Astrocyte (in vitro differentiated cells and primary cell): Measurements from ENCODE around the gene MPST. TPM values are rescaled to one million over a fixed set of nuclear protein-coding genes. Genes with fewer than 3 reads are reported as not detected.

ENCODE experiments used
- DNase-seq: peaks from one replicate; pipeline ENCODE4 v3.0.0-alpha.2; 2010; ENCODE audit warnings: low read depth
- FAIRE-seq: peaks from 2 replicates; lab custom pipeline; 2011; peaks lifted over from hg19 to GRCh38; lab: Jason Lieb, UNC
- H2AFZ ChIP-seq: 2 replicates; pipeline ENCODE4 v1.6.0; 2012; ENCODE audit warnings: low read depth, low read length, inconsistent platforms
- H3K27ac ChIP-seq: 2 replicates; pipeline ENCODE4 v1.5.1; 2011; ENCODE audit warnings: low read depth, low read length, inconsistent platforms
- H3K27me3 ChIP-seq: 2 replicates; pipeline ENCODE4 v1.6.0; 2011; ENCODE audit warnings: low read length, inconsistent platforms; ENCODE audit not compliant: insufficient read depth
- H3K36me3 ChIP-seq: 2 replicates; pipeline ENCODE4 v1.5.1; 2011; ENCODE audit warnings: low read length, inconsistent platforms; ENCODE audit not compliant: insufficient read depth
- H3K4me1 ChIP-seq: 2 replicates; pipeline ENCODE4 v1.5.1; 2011; ENCODE audit warnings: low read length, inconsistent platforms; ENCODE audit not compliant: insufficient read depth
- H3K4me2 ChIP-seq: 2 replicates; pipeline ENCODE4 v1.6.0; 2012; ENCODE audit warnings: low read length, inconsistent platforms
- H3K4me3 ChIP-seq: 2 replicates; pipeline ENCODE4 v1.5.1; 2011; ENCODE audit warnings: low read depth, mild to moderate bottlenecking, low read length, inconsistent platforms; ENCODE audit not compliant: insufficient read depth
- H3K79me2 ChIP-seq: 2 replicates; pipeline ENCODE4 v1.6.0; 2012; ENCODE audit warnings: mild to moderate bottlenecking, low read length, inconsistent platforms; ENCODE audit not compliant: insufficient read depth
- H3K9ac ChIP-seq: 2 replicates; pipeline ENCODE4 v1.6.0; 2012; ENCODE audit warnings: mild to moderate bottlenecking, low read length, inconsistent platforms
- H3K9me3 ChIP-seq: 2 replicates; pipeline ENCODE4 v1.5.1; 2012; ENCODE audit warnings: low read depth, mild to moderate bottlenecking, low read length, inconsistent platforms; ENCODE audit not compliant: insufficient read depth
- H4K20me1 ChIP-seq: 2 replicates; pipeline ENCODE4 v1.6.0; 2012; ENCODE audit warnings: low read length, inconsistent platforms; ENCODE audit not compliant: insufficient read depth
- H3K27ac Mint-ChIP-seq: one replicate; pipeline ENCODE4 v1.8.0; 2021; ENCODE audit warnings: mild to moderate bottlenecking, mixed read lengths; ENCODE audit not compliant: unreplicated experiment
- H3K27me3 Mint-ChIP-seq: one replicate; pipeline ENCODE4 v1.8.0; 2021; ENCODE audit warnings: low read depth, mixed read lengths; ENCODE audit not compliant: unreplicated experiment
- H3K36me3 Mint-ChIP-seq: one replicate; pipeline ENCODE4 v1.8.0; 2021; ENCODE audit warnings: low read depth, mixed read lengths; ENCODE audit not compliant: unreplicated experiment
- H3K4me1 Mint-ChIP-seq: one replicate; pipeline ENCODE4 v1.8.0; 2021; ENCODE audit warnings: low read depth, mixed read lengths; ENCODE audit not compliant: unreplicated experiment
- H3K4me3 Mint-ChIP-seq: one replicate; pipeline ENCODE4 v1.8.0; 2021; ENCODE audit warnings: mild to moderate bottlenecking, moderate library complexity, mixed read lengths; ENCODE audit not compliant: unreplicated experiment
- H3K9me3 Mint-ChIP-seq: one replicate; pipeline ENCODE4 v1.8.0; 2021; ENCODE audit warnings: mild to moderate bottlenecking, mixed read lengths; ENCODE audit not compliant: unreplicated experiment
- CTCF ChIP-seq: IDR thresholded peaks from 2 replicates; pipeline ENCODE4 v1.5.1; 2011; ENCODE audit warnings: low read depth, mild to moderate bottlenecking, inconsistent platforms, low read length, moderate library complexity; ENCODE audit not compliant: insufficient read depth
- EZH2 ChIP-seq: IDR thresholded peaks from 2 replicates; pipeline ENCODE4 v1.6.1; 2012; ENCODE audit warnings: mild to moderate bottlenecking, low read length, inconsistent platforms; ENCODE audit not compliant: insufficient read depth
- total RNA-seq: library from RNA; stranded (reverse); gene quantifications from 2 replicates; pipeline ENCODE4 v1.2.1, GENCODE V29; 2021

MPST gene
- total RNA-seq, 1 donor from 2014 or later, result 67.8 TPM

- no peak overlapping the region for H3K9ac ChIP-seq
- peaks cover 55% of the 10 kb centered on the region for H4K20me1 ChIP-seq
- no peaks in the 10 kb centered on the region for H3K27me3 ChIP-seq
- H3K4me3 ChIP-seq, result no peak overlapping the region
- H3K79me2 ChIP-seq, result peaks cover 15% of the 10 kb centered on the region
- H3K36me3 Mint-ChIP-seq, result peaks cover 7% of the 10 kb centered on the region
- no peaks in the 10 kb centered on the region for H3K9me3 Mint-ChIP-seq
- no peak for TF ChIP-seq EZH2
- FAIRE-seq (no peak), DNase-seq (no peak)
- H3K27me3 Mint-ChIP-seq, result no peaks in the 10 kb centered on the region
- H3K27ac ChIP-seq, result no peak overlapping the region
- no peak overlapping the region for H3K4me3 Mint-ChIP-seq
- H3K27ac Mint-ChIP-seq, result no peak overlapping the region
- peaks cover 6% of the 10 kb centered on the region for H3K4me1 ChIP-seq
- no peaks in the 10 kb centered on the region for H3K4me1 Mint-ChIP-seq
- no peaks in the 10 kb centered on the region for H3K9me3 ChIP-seq
- no peak overlapping the region for H3K4me2 ChIP-seq
- H3K36me3 ChIP-seq, result peaks cover 7% of the 10 kb centered on the region
- H2AFZ ChIP-seq, result no peak overlapping the region
These were observed 5.0 kb downstream of the MPST start for GRCh38 chr22:37024339-37025157.

- Histone ChIP-seq H3K9me3 (no peaks in the 10 kb centered on the region), H2AFZ (no peak overlapping the region), H3K27me3 (no peaks in the 10 kb centered on the region), H3K4me3 (no peak overlapping the region), H3K36me3 (peaks cover 7% of the 10 kb centered on the region), H3K79me2 (peaks cover 6% of the 10 kb centered on the region), H3K9ac (no peak overlapping the region), H3K27ac (no peak overlapping the region), H3K4me2 (no peak overlapping the region), H3K4me1 (peaks cover 2% of the 10 kb centered on the region), H4K20me1 (peaks cover 55% of the 10 kb centered on the region)
- no peaks in the 10 kb centered on the region for H3K9me3 Mint-ChIP-seq
- H3K27me3 Mint-ChIP-seq, result no peaks in the 10 kb centered on the region
- FAIRE-seq, result no peak
- H3K4me3 Mint-ChIP-seq, result no peak overlapping the region
- no peak for TF ChIP-seq EZH2
- TF ChIP-seq CTCF, result no peak
- DNase-seq, result no peak
- H3K4me1 Mint-ChIP-seq, result peaks cover 2% of the 10 kb centered on the region
- H3K27ac Mint-ChIP-seq, result no peak overlapping the region
- H3K36me3 Mint-ChIP-seq, result peaks cover 8% of the 10 kb centered on the region
These were observed 6.0 kb downstream of the MPST start for GRCh38 chr22:37025500-37026070.

- H3K79me2 ChIP-seq, result peaks cover 2% of the 10 kb centered on the region
- peaks cover 55% of the 10 kb centered on the region for H4K20me1 ChIP-seq
- H3K36me3 ChIP-seq, result peaks cover 7% of the 10 kb centered on the region
- no peak for FAIRE-seq
- Mint-ChIP-seq H3K27me3 (no peaks in the 10 kb centered on the region), H3K27ac (no peak overlapping the region), H3K36me3 (peaks cover 8% of the 10 kb centered on the region), H3K4me1 (peaks cover 4% of the 10 kb centered on the region), H3K9me3 (no peaks in the 10 kb centered on the region), H3K4me3 (no peak overlapping the region)
- no peak overlapping the region for H2AFZ ChIP-seq
- no peak overlapping the region for H3K4me2 ChIP-seq
- no peak for DNase-seq
- no peak overlapping the region for H3K4me3 ChIP-seq
- TF ChIP-seq CTCF, result no peak
- TF ChIP-seq EZH2, result no peak
- H3K27me3 ChIP-seq, result no peaks in the 10 kb centered on the region
- H3K9ac ChIP-seq, result no peak overlapping the region
- no peaks in the 10 kb centered on the region for H3K9me3 ChIP-seq
- no peaks in the 10 kb centered on the region for H3K4me1 ChIP-seq
- no peak overlapping the region for H3K27ac ChIP-seq
These were observed 6.8 kb downstream of the MPST start for GRCh38 chr22:37026325-37026724.
